ENCODE results near the gene PLEKHA6. TPM values are rescaled to one million over a fixed set of nuclear protein-coding genes. Genes with fewer than 3 reads are reported as not detected.

PLEKHA6 gene
- total and polyA plus RNA-seq, 2 of the 8 experiments (the other 6 are each of a cell fraction or from before 2014, with no cell fraction given), result 4.8 to 20.2 TPM

DNA sequence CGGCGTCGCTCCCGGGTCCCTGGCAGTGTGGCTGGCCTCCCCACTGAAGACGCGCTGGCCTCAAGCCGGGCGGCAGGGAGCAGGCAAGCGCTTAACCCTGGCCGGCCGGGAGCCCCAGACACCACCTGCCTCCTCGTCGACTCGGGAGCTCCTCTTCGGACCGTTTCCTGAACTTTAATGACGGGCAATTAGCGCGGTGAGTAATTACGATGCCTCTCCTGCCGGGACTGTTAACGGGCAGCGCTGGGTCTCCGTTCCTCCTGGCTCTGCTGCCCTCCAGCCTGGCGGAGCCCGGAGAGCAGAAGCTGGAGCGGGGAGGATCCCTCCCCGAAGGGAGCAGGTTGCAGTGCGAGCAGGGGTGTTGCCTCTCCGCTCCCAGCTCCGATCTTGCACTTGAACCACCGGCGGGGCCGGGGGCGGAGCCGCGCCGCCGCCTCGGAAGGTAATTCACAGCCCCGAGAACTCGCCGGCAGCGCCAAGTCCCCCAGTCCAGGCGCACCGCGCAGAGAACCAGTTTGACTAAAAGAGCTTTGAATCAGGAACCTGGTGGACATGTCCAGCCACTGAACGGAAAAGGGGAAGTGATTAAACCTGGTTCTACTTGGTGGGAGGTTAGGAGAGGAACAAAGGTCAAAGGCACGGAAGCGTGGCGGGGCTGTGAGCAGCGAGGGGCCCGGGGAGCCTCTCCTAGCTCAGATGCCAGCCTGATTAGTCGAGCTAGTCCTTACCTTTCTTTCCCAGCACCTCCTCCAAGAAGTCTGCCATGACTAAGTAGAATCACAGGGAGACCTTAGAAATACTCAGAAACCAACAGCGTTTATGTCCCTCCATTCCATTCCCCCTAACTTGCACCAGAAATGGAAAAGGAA is 18.3 kb upstream of the PLEKHA6 start:
- Histone ChIP-seq H3K79me1 (ENCODE audit: low read depth, low read length) (no peaks in the 10 kb centered on the region), H3K4me1 (replicated peaks in 1 of 4; ENCODE audit: control insufficient read depth in 3 of 4, insufficient read depth in 4 of 4, low read length in 3 of 4) (peaks cover 0 to 4% (median 1%) of the 10 kb centered on the region in 4 experiments; a peak in 6 of 7 replicates), H3K79me2 (ENCODE audit: control insufficient read depth in 1 of 2, insufficient read depth in 2 of 2, low read length in 2 of 2) (no peaks in the 10 kb centered on the region), H3K4ac (replicated peaks; ENCODE audit: insufficient read length, low read depth, low read length) (no peak overlapping the region), H2BK20ac (ENCODE audit: low read length) (no peak overlapping the region; the same call in 1 of the 2 replicates), H3K14ac (ENCODE audit: insufficient read length) (no peak overlapping the region), H2BK120ac (replicated peaks; ENCODE audit: low read depth, low read length) (no peak overlapping the region), H3K4me3 (ENCODE audit: extremely low read depth in 1 of 4, insufficient read depth in 2 of 4, low read depth in 3 of 4, low read length in 4 of 4) (peak overlapping the region; percentile 46 to 87 (median 67)), H2BK5ac (ENCODE audit: low read depth, low read length) (no peak overlapping the region), H2BK15ac (ENCODE audit: low read length) (peak overlapping the region; percentile 25; the same call in 1 of the 2 replicates), H3K23me2 (ENCODE audit: low read depth, low read length) (peaks cover 8% of the 10 kb centered on the region), H2BK12ac (ENCODE audit: low read depth, low read length) (no peak overlapping the region; the same call in 1 of the 2 replicates), H4K91ac (replicated peaks; ENCODE audit: insufficient read length, low read length) (no peak overlapping the region), H4K20me1 (replicated peaks in 1 of 2; ENCODE audit: control insufficient read depth in 1 of 2, insufficient read depth in 2 of 2, low read length in 2 of 2) (no peaks in the 10 kb centered on the region), H4K8ac (ENCODE audit: extremely low read depth, insufficient read depth, low read length) (peak overlapping the region; percentile 66), H2AK5ac (ENCODE audit: low read depth, low read length) (no peak overlapping the region), H3K27me3 (replicated peaks in 1 of 4; ENCODE audit: control insufficient read depth in 3 of 4, extremely low read depth in 1 of 4, insufficient read depth in 3 of 4, low read length in 3 of 4) (peaks cover 5 to 52% (median 27%) of the 10 kb centered on the region in 4 experiments), H3K18ac (ENCODE audit: extremely low read depth, low read length) (peak overlapping the region; percentile 64), H2AFZ (ENCODE audit: low read length) (peak overlapping the region; percentile 98), H3K36me3 (ENCODE audit: control insufficient read depth in 2 of 4, insufficient read depth in 4 of 4, low read length in 3 of 4) (no peaks in the 10 kb centered on the region), H4K5ac (ENCODE audit: insufficient read length, low read depth, low read length) (no peak overlapping the region), H3K9me3 (ENCODE audit: insufficient read depth in 2 of 2, low read depth in 1 of 2, low read length in 1 of 2) (no peaks in the 10 kb centered on the region), H3K4me2 (ENCODE audit: insufficient read depth in 1 of 2, low read depth in 2 of 2, low read length in 2 of 2) (peak overlapping the region; percentile 84 to 91), H3K9ac (replicated peaks in 1 of 4; ENCODE audit: extremely low read depth in 1 of 4, low read depth in 3 of 4, low read length in 3 of 4) (peak overlapping the region in 3 of 4 experiments; percentile 30 to 59 (median 36); a peak in 4 of 7 replicates), H3K27ac (ENCODE audit: low read depth, low read length) (no peak overlapping the region), H3K56ac (replicated peaks; ENCODE audit: insufficient read length, low read depth, low read length) (no peak overlapping the region), H3K23ac (ENCODE audit: insufficient read length) (no peak overlapping the region)
- WGBS, 2 experiments (ENCODE audit: extremely low coverage in 1 of 2, insufficient coverage in 1 of 2, insufficient read length in 1 of 2, insufficient replicate concordance in 2 of 2, low coverage in 1 of 2, low lambda C conversion rate in 2 of 2, missing lambda C conversion rate in 1 of 2), result 2% methylated on average over 54 of the region's 55 CpGs; no CpG with 5 or more reads in 1 of the 2 experiments
- ChIA-PET POLR2A (ENCODE audit: partially characterized antibody) (interaction anchor here (0.6 to 2.1 kb wide), 11 partner anchors 8 to 164 kb away, joined by 3 to 6 read pairs (median 3); partner anchors contain the start of gene GOLT1A), CTCF (ENCODE audit: partially characterized antibody) (interaction anchor here (0.8 to 11.3 kb wide), 19 partner anchors 11 to 204 kb away, joined by 3 to 107 read pairs (median 4); partner anchors contain the start of genes GOLT1A and PLEKHA6)
- DNase-seq (ENCODE audit: low read depth in 1 of 2, low spot score in 2 of 2) (peak in 1 of 2 experiments; percentile 92), FAIRE-seq (no peak)
- TF ChIP-seq TEAD4 (IDR thresholded peaks at IDR 0.05; ENCODE audit: low read depth, low read length) (no peak), BRCA1 (IDR thresholded peaks at IDR 0.05; ENCODE audit: low read depth, low read length) (no peak), CHD1 (IDR thresholded peaks at IDR 0.05; ENCODE audit: low read depth, low read length) (no peak), NRF1 (IDR thresholded peaks at IDR 0.05; ENCODE audit: low read depth, low read length) (no peak), POLR2AphosphoS5 (IDR thresholded peaks at IDR 0.05; ENCODE audit: low read depth, low read length) (no peak), SIN3A (conservative IDR thresholded peaks at IDR 0.05 in 1 of 2, IDR thresholded peaks at IDR 0.05 in 1 of 2; ENCODE audit: low read depth in 1 of 2, low read length in 2 of 2) (no peak), MAFK (IDR thresholded peaks at IDR 0.05; ENCODE audit: low read depth, low read length) (no peak), RBBP5 (IDR thresholded peaks at IDR 0.05; ENCODE audit: borderline replicate concordance, low read depth, low read length) (peak; percentile 70; the same call in 1 of the 2 replicates), GABPA (IDR thresholded peaks at IDR 0.05; ENCODE audit: borderline replicate concordance, insufficient read depth, low read length) (peak; percentile 29; the same call in 1 of the 2 replicates), EGR1 (IDR thresholded peaks at IDR 0.05; ENCODE audit: borderline replicate concordance, low read depth, low read length) (no peak)
- TF ChIP-seq, protein P1, sequence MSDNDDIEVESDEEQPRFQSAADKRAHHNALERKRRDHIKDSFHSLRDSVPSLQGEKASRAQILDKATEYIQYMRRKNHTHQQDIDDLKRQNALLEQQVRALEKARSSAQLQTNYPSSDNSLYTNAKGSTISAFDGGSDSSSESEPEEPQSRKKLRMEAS (IDR thresholded peaks at IDR 0.05), result 0 out of 2 replicates have a peak, but pooled peaks have one; percentile 29
